Neuronal stem cell (in vitro differentiated cells): Measurements from ENCODE around the gene AVPI1.
A peak's percentile ranks its signal among the peaks of the same experiment; 100 is the strongest.
"Not testable (repeated sequence)": the region's sequence is repeated elsewhere in the genome, so short reads cannot be mapped to it uniquely, and the experiment has no call there.

Experiments
- DNase-seq: peaks from one replicate; pipeline ENCODE4 v3.0.0-alpha.2; 2013; ENCODE audit warnings: low spot score
- H2AFZ ChIP-seq: one replicate; pipeline ENCODE4 v1.6.1; 2013; ENCODE audit warnings: mild to moderate bottlenecking, low read length, inconsistent platforms
- H2AK5ac ChIP-seq: 2 replicates; pipeline ENCODE4 v1.6.1; 2013; ENCODE audit warnings: low read depth, mild to moderate bottlenecking, inconsistent platforms, low read length, moderate library complexity, mixed read lengths
- H2BK120ac ChIP-seq: 2 replicates; pipeline ENCODE4 v1.6.1; 2013; ENCODE audit warnings: low read depth, mild to moderate bottlenecking, inconsistent platforms, low read length, moderate library complexity, mixed read lengths
- H2BK12ac ChIP-seq: one replicate; pipeline ENCODE4 v1.6.1; 2013; ENCODE audit warnings: low read length, inconsistent platforms
- H2BK15ac ChIP-seq: 2 replicates; pipeline ENCODE4 v1.6.1; 2013; ENCODE audit warnings: mild to moderate bottlenecking, low read length, inconsistent platforms, mixed read lengths
- H2BK5ac ChIP-seq: one replicate; pipeline ENCODE4 v1.6.1; 2013; ENCODE audit warnings: inconsistent platforms, mild to moderate bottlenecking, low read length, moderate library complexity
- H3K14ac ChIP-seq: one replicate; pipeline ENCODE4 v1.6.1; 2013; ENCODE audit warnings: low read length, inconsistent platforms
- H3K18ac ChIP-seq: 2 replicates; pipeline ENCODE4 v1.6.1; 2013; ENCODE audit warnings: low read length, inconsistent platforms
- H3K23ac ChIP-seq: 2 replicates; pipeline ENCODE4 v1.6.1; 2013; ENCODE audit warnings: low read depth, mild to moderate bottlenecking, mixed read lengths, low read length, inconsistent platforms; ENCODE audit not compliant: poor library complexity
- H3K27ac ChIP-seq: replicated peaks from 3 replicates; pipeline ENCODE4 v1.5.1; 2013; ENCODE audit warnings: low read length, inconsistent platforms
- H3K27me3 ChIP-seq, 3 experiments: 2 replicates each; pipeline ENCODE4 v1.6.1; 2013; ENCODE audit warnings: low read length in 3 of 3, mild to moderate bottlenecking in 2 of 3, inconsistent platforms in 1 of 3, low read depth in 1 of 3, mixed read lengths in 1 of 3, moderate library complexity in 1 of 3; ENCODE audit not compliant: control insufficient read depth in 3 of 3, insufficient read depth in 3 of 3
- H3K36me3 ChIP-seq, 2 donors: replicated peaks in 1 of 2; 2 replicates each; pipeline ENCODE4 v1.6.1; 2013; ENCODE audit warnings: low read length in 2 of 2; ENCODE audit not compliant: control insufficient read depth in 2 of 2, insufficient read depth in 2 of 2
- H3K4ac ChIP-seq: 2 replicates; pipeline ENCODE4 v1.6.1; 2013; ENCODE audit warnings: inconsistent platforms, mild to moderate bottlenecking, low read length, moderate library complexity
- H3K4me1 ChIP-seq, 2 donors: 1 replicate in 1 of 2; 2 replicates in 1 of 2; pipeline ENCODE4 v1.6.1; 2013; ENCODE audit warnings: low read length in 2 of 2, low read depth in 1 of 2; ENCODE audit not compliant: control insufficient read depth in 2 of 2, insufficient read depth in 1 of 2
- H3K4me2 ChIP-seq: one replicate; pipeline ENCODE4 v1.6.1; 2013; ENCODE audit warnings: mild to moderate bottlenecking, low read length, inconsistent platforms; ENCODE audit not compliant: insufficient read depth, poor library complexity, severe bottlenecking
- H3K4me3 ChIP-seq, 2 donors: 2 replicates each; pipeline ENCODE4 v1.5.1; 2013; ENCODE audit warnings: low read length in 2 of 2, mild to moderate bottlenecking in 2 of 2, inconsistent platforms in 1 of 2, moderate library complexity in 1 of 2
- H3K79me1 ChIP-seq: one replicate; pipeline ENCODE4 v1.6.1; 2013; ENCODE audit warnings: low read depth, mild to moderate bottlenecking, inconsistent platforms, low read length, moderate library complexity
- H3K9ac ChIP-seq: one replicate; pipeline ENCODE4 v1.6.1; 2013; ENCODE audit warnings: mild to moderate bottlenecking, low read depth, low read length, inconsistent platforms; ENCODE audit not compliant: poor library complexity
- H3K9me3 ChIP-seq, 2 donors: replicated peaks in 1 of 2; 2 replicates each; pipeline versions ENCODE3 to v1.6.1; 2013; ENCODE audit warnings: low read length in 2 of 2, mild to moderate bottlenecking in 2 of 2, inconsistent platforms in 1 of 2, low read depth in 1 of 2, mixed read lengths in 1 of 2, moderate library complexity in 1 of 2; ENCODE audit not compliant: control insufficient read depth in 2 of 2, insufficient read depth in 1 of 2
- H4K8ac ChIP-seq: one replicate; pipeline ENCODE4 v1.6.1; 2013; ENCODE audit warnings: low read depth, mild to moderate bottlenecking, inconsistent platforms, low read length, moderate library complexity
- H4K91ac ChIP-seq: one replicate; pipeline ENCODE4 v1.6.1; 2013; ENCODE audit warnings: low read length, low read depth, mild to moderate bottlenecking, inconsistent platforms; ENCODE audit not compliant: poor library complexity
- WGBS, 2 donors: extraction: QIAGEN DNeasy Blood & Tissue Kit; methylation state at CpG; one replicate each; pipeline ENCODE4 v1.1.7; 2013; ENCODE audit warnings: missing lambda C conversion rate in 2 of 2, mixed read lengths in 1 of 2; ENCODE audit not compliant: insufficient read length in 2 of 2, insufficient replicate concordance in 1 of 2; ENCODE audit errors: extremely low coverage in 2 of 2; 5-methylcytosine and 5-hydroxymethylcytosine counted together

AVPI1 gene

DNA sequence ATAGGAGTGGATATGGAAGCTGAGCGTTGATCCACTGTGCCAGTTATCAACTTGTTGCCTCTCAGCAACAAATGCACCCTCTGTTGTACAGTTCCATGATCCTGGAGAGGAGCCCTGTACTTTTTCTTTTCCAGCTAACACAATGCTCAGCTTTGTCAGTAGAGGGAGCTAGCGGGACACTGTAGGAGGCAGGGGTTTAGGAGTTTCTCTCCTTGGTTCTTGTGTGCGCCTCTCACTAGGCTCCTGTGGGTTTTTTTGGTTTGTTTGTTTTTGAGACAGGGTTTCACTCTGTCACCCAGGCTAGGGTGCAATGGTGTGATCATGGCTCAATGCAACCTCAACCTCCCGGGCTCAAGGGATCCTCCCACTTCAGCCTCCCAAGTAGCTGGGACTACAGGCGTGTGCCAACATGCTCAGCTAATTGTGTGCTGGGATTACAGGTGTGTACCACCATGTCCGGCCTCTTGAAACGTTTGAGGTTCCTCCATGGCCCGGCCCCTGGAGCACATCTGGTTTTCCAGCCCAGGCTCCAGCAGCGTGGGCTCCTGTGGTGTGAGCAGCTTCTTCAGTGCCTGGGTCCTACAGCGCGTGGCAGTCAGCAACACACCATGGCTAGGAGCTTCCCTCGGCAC lies 14.5 kb upstream of the AVPI1 start:
- Histone ChIP-seq H3K18ac (peak overlapping the region; percentile 39), H4K8ac (peak overlapping the region; percentile 70), H3K9me3 (no peaks in the 10 kb centered on the region), H2BK120ac (no peak overlapping the region), H3K4me1 (no peaks in the 10 kb centered on the region), H3K4me3 (no peak overlapping the region), H3K14ac (no peak overlapping the region), H2AK5ac (no peak overlapping the region), H3K79me1 (no peaks in the 10 kb centered on the region), H3K9ac (no peak overlapping the region), H3K27me3 (peaks cover 0 to 4% (median 2%) of the 10 kb centered on the region in 3 experiments), H3K27ac (no peak overlapping the region), H2AFZ (peak overlapping the region; percentile 65), H3K4me2 (no peak overlapping the region), H2BK12ac (no peak overlapping the region), H2BK5ac (no peak overlapping the region), H2BK15ac (peak overlapping the region; percentile 72), H4K91ac (no peak overlapping the region), H3K36me3 (no peaks in the 10 kb centered on the region), H3K23ac (no peak overlapping the region), H3K4ac (no peak overlapping the region)
- no CpG with 5 or more reads among the region's 12 CpGs for WGBS, 2 donors
- DNase-seq, result peak; percentile 70

DNA sequence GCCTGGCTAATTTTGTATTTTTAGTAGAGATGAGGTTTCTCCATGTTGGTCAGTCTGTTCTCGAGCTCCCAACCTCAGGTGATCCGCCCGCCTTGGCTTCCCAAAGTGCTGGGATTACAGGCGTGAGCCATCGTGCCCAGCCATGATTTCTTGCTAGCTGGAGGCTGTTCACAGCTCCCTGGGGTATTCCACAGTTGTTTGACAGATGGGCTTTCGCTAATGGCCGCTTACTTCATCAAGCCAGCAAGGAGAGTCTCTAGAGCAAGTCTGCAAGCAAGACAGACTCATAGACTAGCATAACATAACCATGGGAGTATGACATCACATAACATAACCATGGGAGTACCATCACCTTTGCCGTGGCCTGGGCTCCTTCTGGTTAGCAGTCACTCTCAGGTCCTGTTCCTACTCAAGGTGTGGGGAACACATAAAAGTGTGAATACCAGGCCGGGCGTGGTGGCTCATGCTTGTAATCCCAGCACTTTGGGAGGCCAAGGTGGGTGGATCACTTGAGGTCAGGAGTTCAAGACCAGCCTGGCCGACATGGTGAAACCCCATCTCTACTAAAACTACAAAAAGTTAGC lies 11.1 kb upstream of the AVPI1 start:
- not testable (repeated sequence) for H3K36me3 ChIP-seq, H2AFZ ChIP-seq
- no CpG with 5 or more reads among the region's 11 CpGs for WGBS, 2 donors

DNA sequence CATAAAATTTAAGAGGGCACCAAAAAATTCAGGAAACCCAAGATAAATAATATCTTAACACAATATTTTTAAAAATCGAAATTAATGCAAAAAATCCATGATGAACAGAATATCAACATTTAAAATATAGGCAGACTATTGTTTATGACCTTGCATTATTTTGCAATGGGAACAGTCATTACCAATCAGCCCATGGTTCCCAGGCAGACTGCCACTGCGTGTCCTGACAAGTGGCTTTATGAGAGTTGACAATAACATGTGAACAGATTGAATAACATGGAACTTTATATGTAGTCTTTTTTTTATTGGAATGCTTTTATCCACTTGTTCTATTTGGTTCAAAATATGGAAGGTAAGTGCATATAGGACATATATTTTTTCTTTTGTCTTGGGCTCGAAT lies 3.1 kb upstream of the AVPI1 start:
- no peak overlapping the region for H4K8ac ChIP-seq
- no peak overlapping the region for H3K4ac ChIP-seq
- H4K91ac ChIP-seq, result no peak overlapping the region
- no peak for DNase-seq
- H2AFZ ChIP-seq, result no peak overlapping the region
- H3K27me3 ChIP-seq, result no peaks in the 10 kb centered on the region
- WGBS, 2 donors, result no CpG with 5 or more reads among the region's 3 CpGs
- no peaks in the 10 kb centered on the region for H3K79me1 ChIP-seq
- H2BK5ac ChIP-seq, result no peak overlapping the region
- H3K9ac ChIP-seq, result no peak overlapping the region
- no peak overlapping the region for H2BK15ac ChIP-seq
- no peak overlapping the region for H2AK5ac ChIP-seq
- H3K9me3 ChIP-seq, result no peaks in the 10 kb centered on the region
- no peak overlapping the region for H3K23ac ChIP-seq
- H3K4me2 ChIP-seq, result no peak overlapping the region
- no peak overlapping the region for H2BK12ac ChIP-seq
- no peak overlapping the region for H2BK120ac ChIP-seq
- H3K18ac ChIP-seq, result no peak overlapping the region
- no peak overlapping the region for H3K4me3 ChIP-seq
- H3K4me1 ChIP-seq, result peaks cover 7 to 10% of the 10 kb centered on the region in 2 donors
- no peak overlapping the region for H3K27ac ChIP-seq
- H3K36me3 ChIP-seq, result no peaks in the 10 kb centered on the region
- no peak overlapping the region for H3K14ac ChIP-seq

More for the DNA sequence above, 11.1 kb upstream of the AVPI1 start:
- DNase-seq, H4K91ac ChIP-seq, H3K27me3 ChIP-seq, H2BK120ac ChIP-seq, H3K27ac ChIP-seq, H2AK5ac ChIP-seq, H2BK15ac ChIP-seq, H4K8ac ChIP-seq, H3K18ac ChIP-seq, H3K23ac ChIP-seq, H3K4me1 ChIP-seq, H3K9me3 ChIP-seq, H2BK12ac ChIP-seq, H3K4ac ChIP-seq, H2BK5ac ChIP-seq, H3K14ac ChIP-seq, H3K79me1 ChIP-seq, H3K9ac ChIP-seq, H3K4me2 ChIP-seq, H3K4me3 ChIP-seq: not testable (repeated sequence)

DNA sequence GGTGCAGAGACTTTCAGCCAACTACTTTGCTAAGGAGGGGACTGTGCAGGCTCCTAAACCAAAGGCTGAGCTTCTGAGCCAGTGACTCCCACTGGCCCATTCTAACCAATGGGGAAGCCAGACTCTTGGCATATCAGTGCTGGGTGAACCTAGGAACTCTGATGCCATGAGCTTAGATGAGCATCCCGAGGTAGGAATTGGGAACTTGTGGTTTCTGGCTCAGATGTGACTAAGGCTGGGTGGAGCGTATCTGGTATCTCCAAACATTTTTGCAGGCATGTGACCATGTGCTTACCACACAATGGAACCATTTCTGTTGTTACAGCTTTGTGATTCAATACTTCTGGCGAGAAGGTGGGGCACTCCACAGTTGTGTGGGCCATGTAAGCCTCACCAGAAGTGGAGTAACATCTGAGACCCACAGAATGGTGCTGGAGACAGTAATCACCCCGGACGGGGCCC lies 2.5 kb upstream of the AVPI1 start:
- H2BK15ac ChIP-seq, result peak overlapping the region; percentile 30
- H3K23ac ChIP-seq, result no peak overlapping the region
- no peak for DNase-seq
- no peak overlapping the region for H3K4me3 ChIP-seq
- H3K18ac ChIP-seq, result no peak overlapping the region
- no peak overlapping the region for H3K4ac ChIP-seq
- no peak overlapping the region for H3K4me2 ChIP-seq
- no peak overlapping the region for H2BK5ac ChIP-seq
- H3K36me3 ChIP-seq, result no peaks in the 10 kb centered on the region
- peaks cover 7 to 10% of the 10 kb centered on the region in 2 donors for H3K4me1 ChIP-seq
- H2BK12ac ChIP-seq, result no peak overlapping the region
- H3K27me3 ChIP-seq, result no peaks in the 10 kb centered on the region
- no peak overlapping the region for H3K9ac ChIP-seq
- no peaks in the 10 kb centered on the region for H3K79me1 ChIP-seq
- no CpG with 5 or more reads among the region's 5 CpGs for WGBS, 2 donors
- no peak overlapping the region for H2AK5ac ChIP-seq
- no peak overlapping the region for H3K14ac ChIP-seq
- no peak overlapping the region for H4K91ac ChIP-seq
- H2BK120ac ChIP-seq, result no peak overlapping the region
- no peak overlapping the region for H3K27ac ChIP-seq
- H2AFZ ChIP-seq, result peak overlapping the region; percentile 4
- H3K9me3 ChIP-seq, result no peaks in the 10 kb centered on the region
- H4K8ac ChIP-seq, result no peak overlapping the region
